ENCODE measurements around the gene OR2AE1. TPM values are rescaled to one million over a fixed set of nuclear protein-coding genes. Genes with fewer than 3 reads are reported as not detected.

Gene OR2AE1
- polyA plus RNA-seq, 3 donors, result not detected

- Histone ChIP-seq H3K79me2 (ENCODE audit: insufficient read depth, low read length) (no peaks in the 10 kb centered on the region), H3K27ac (ENCODE audit: low read depth in 1 of 2, low read length in 2 of 2) (no peak overlapping the region), H3K27me3 (ENCODE audit: control insufficient read depth in 2 of 2, insufficient read depth in 2 of 2, low read length in 2 of 2) (no peaks in the 10 kb centered on the region), H4K20me1 (ENCODE audit: insufficient read depth, low read length) (peaks cover 19% of the 10 kb centered on the region), H3K36me3 (replicated peaks in 1 of 2; ENCODE audit: control insufficient read depth in 1 of 2, insufficient read depth in 2 of 2, low read length in 2 of 2) (peaks cover 54 to 70% of the 10 kb centered on the region in 2 donors), H3K4me2 (replicated peaks; ENCODE audit: extremely low read depth, low read length, poor library complexity, severe bottlenecking) (no peak overlapping the region), H3K9me3 (replicated peaks in 1 of 2; ENCODE audit: control insufficient read depth in 1 of 2, insufficient read depth in 1 of 2, low read length in 2 of 2) (no peaks in the 10 kb centered on the region), H2AFZ (ENCODE audit: insufficient read depth, low read depth, low read length, poor library complexity, severe bottlenecking) (no peak overlapping the region), H3K4me1 (ENCODE audit: control insufficient read depth in 1 of 2, insufficient read depth in 2 of 2, low read length in 2 of 2) (peaks cover 4 to 7% of the 10 kb centered on the region in 2 donors), H3K9ac (ENCODE audit: insufficient read depth, low read length, poor library complexity, severe bottlenecking) (no peak overlapping the region), H3K4me3 (replicated peaks in 1 of 3; ENCODE audit: low read depth in 2 of 3, low read length in 3 of 3) (no peak overlapping the region)
- no peak for TF ChIP-seq CTCF (IDR thresholded peaks at IDR 0.05)
- peaks cover 7% of the 10 kb centered on the region for H3K4me1 Mint-ChIP-seq
- no peak overlapping the region for H3K27ac Mint-ChIP-seq
- H3K9me3 Mint-ChIP-seq, result peaks cover 0 to 2% (median 0%) of the 10 kb centered on the region in 7 donors
- no peak overlapping the region for H3K4me3 Mint-ChIP-seq
- H3K27me3 Mint-ChIP-seq (ENCODE audit: low read depth in 3 of 3), result no peaks in the 10 kb centered on the region
- WGBS (ENCODE audit: insufficient coverage), result 100% methylated on average over 5 of the region's 6 CpGs
- no peak for DNase-seq
- intact Hi-C loops (cut with micrococcal nuclease), result no loop called here
- H3K36me3 Mint-ChIP-seq, result peaks cover 56 to 65% of the 10 kb centered on the region in 2 donors
Measured at GRCh38 chr7:99899830-99900519, 23.1 kb upstream of the OR2AE1 start.

- Mint-ChIP-seq H3K36me3 (peaks cover 50 to 56% of the 10 kb centered on the region in 2 donors), H3K27me3 (ENCODE audit: low read depth in 3 of 3) (no peaks in the 10 kb centered on the region), H3K27ac (peak overlapping the region in 3 of 7 donors; percentile 8 to 42 (median 15)), H3K9me3 (peaks cover 0 to 2% (median 0%) of the 10 kb centered on the region in 7 donors), H3K4me1 (peaks cover 7% of the 10 kb centered on the region), H3K4me3 (no peak overlapping the region)
- intact Hi-C loops (cut with micrococcal nuclease), result no loop called here
- Histone ChIP-seq H3K4me2 (replicated peaks; ENCODE audit: extremely low read depth, low read length, poor library complexity, severe bottlenecking) (no peak overlapping the region), H3K79me2 (ENCODE audit: insufficient read depth, low read length) (no peaks in the 10 kb centered on the region), H3K27ac (ENCODE audit: low read depth in 1 of 2, low read length in 2 of 2) (no peak overlapping the region), H3K9me3 (replicated peaks in 1 of 2; ENCODE audit: control insufficient read depth in 1 of 2, insufficient read depth in 1 of 2, low read length in 2 of 2) (no peaks in the 10 kb centered on the region), H4K20me1 (ENCODE audit: insufficient read depth, low read length) (peaks cover 10% of the 10 kb centered on the region), H3K4me1 (ENCODE audit: control insufficient read depth in 1 of 2, insufficient read depth in 2 of 2, low read length in 2 of 2) (peaks cover 4 to 7% of the 10 kb centered on the region in 2 donors), H3K4me3 (replicated peaks in 1 of 3; ENCODE audit: low read depth in 2 of 3, low read length in 3 of 3) (no peak overlapping the region), H2AFZ (ENCODE audit: insufficient read depth, low read depth, low read length, poor library complexity, severe bottlenecking) (no peak overlapping the region), H3K9ac (ENCODE audit: insufficient read depth, low read length, poor library complexity, severe bottlenecking) (no peak overlapping the region), H3K36me3 (replicated peaks in 1 of 2; ENCODE audit: control insufficient read depth in 1 of 2, insufficient read depth in 2 of 2, low read length in 2 of 2) (peaks cover 43 to 58% of the 10 kb centered on the region in 2 donors), H3K27me3 (ENCODE audit: control insufficient read depth in 2 of 2, insufficient read depth in 2 of 2, low read length in 2 of 2) (no peaks in the 10 kb centered on the region)
- DNase-seq, result no peak
- 100% methylated on average over 1 of the region's 3 CpGs for WGBS (ENCODE audit: insufficient coverage)
- no peak for TF ChIP-seq CTCF (IDR thresholded peaks at IDR 0.05)
Measured at GRCh38 chr7:99898836-99899235, 22.0 kb upstream of the OR2AE1 start.

Data from CD14-positive monocyte (primary cell).